Hematopoietic multipotent progenitor cell treated with erythropoietin and hydrocortisone succinate and interleukin-3 and kit ligand, for 4 days (in vitro differentiated cells): ENCODE data around the gene ADCY1.
A peak's percentile ranks its signal among the peaks of the same experiment; 100 is the strongest.

ENCODE experiments used
- DNase-seq: peaks from one replicate; pipeline ENCODE4 v3.0.0-alpha.2; 2015

ADCY1 gene

GRCh38 chr7:45578467-45578866, 4.3 kb downstream of the ADCY1 start:
- DNase-seq: no peak

GRCh38 chr7:45579391-45579801, 5.2 kb downstream of the ADCY1 start:
- no peak for DNase-seq

GRCh38 chr7:45580053-45580872, 6.1 kb downstream of the ADCY1 start:
- DNase-seq: peak; percentile 35

GRCh38 chr7:45581271-45581780, 7.2 kb downstream of the ADCY1 start:
- DNase-seq: no peak

- no peak for DNase-seq
These were observed 8.1 kb downstream of the ADCY1 start for GRCh38 chr7:45582136-45582749.

GRCh38 chr7:45582868-45583277, 8.7 kb downstream of the ADCY1 start:
- no peak for DNase-seq

- DNase-seq: no peak
These were observed 9.1 kb downstream of the ADCY1 start for GRCh38 chr7:45583296-45583695.

- no peak for DNase-seq
These were observed 10.4 kb downstream of the ADCY1 start for GRCh38 chr7:45584261-45585210.

GRCh38 chr7:45585628-45586027, 11.5 kb downstream of the ADCY1 start:
- no peak for DNase-seq

- DNase-seq: no peak
These were observed 12.7 kb downstream of the ADCY1 start for GRCh38 chr7:45586542-45587520.

- no peak for DNase-seq
These were observed 14.3 kb downstream of the ADCY1 start for GRCh38 chr7:45588466-45588865.

GRCh38 chr7:45589061-45589460, 14.9 kb downstream of the ADCY1 start:
- DNase-seq: no peak

- no peak for DNase-seq
These were observed 15.9 kb downstream of the ADCY1 start for GRCh38 chr7:45589915-45590678.

- no peak for DNase-seq
These were observed 16.5 kb downstream of the ADCY1 start for GRCh38 chr7:45590679-45591057.

GRCh38 chr7:45591101-45591906, 17.1 kb downstream of the ADCY1 start:
- no peak for DNase-seq

- no peak for DNase-seq
These were observed 18.2 kb downstream of the ADCY1 start for GRCh38 chr7:45592230-45592991.

- no peak for DNase-seq
These were observed 19.0 kb downstream of the ADCY1 start for GRCh38 chr7:45593121-45593541.

GRCh38 chr7:45593877-45594276, 19.7 kb downstream of the ADCY1 start:
- no peak for DNase-seq
